Stimulated activated CD4-positive, alpha-beta T cell treated with anti-CD3 and anti-CD28 coated beads, Interleukin-4, amount 100 ng/mL, for 48 hours (primary cell): ENCODE data around the gene PPP1R13B.
"Not testable (repeated sequence)": the region's sequence is repeated elsewhere in the genome, so short reads cannot be mapped to it uniquely, and the experiment has no call there.

Experiments used
- DNase-seq, 2 donors: peaks; one replicate each; pipeline ENCODE4 v3.0.0-alpha.2; 2020; ENCODE audit warnings: low read depth in 2 of 2

PPP1R13B gene

DNA sequence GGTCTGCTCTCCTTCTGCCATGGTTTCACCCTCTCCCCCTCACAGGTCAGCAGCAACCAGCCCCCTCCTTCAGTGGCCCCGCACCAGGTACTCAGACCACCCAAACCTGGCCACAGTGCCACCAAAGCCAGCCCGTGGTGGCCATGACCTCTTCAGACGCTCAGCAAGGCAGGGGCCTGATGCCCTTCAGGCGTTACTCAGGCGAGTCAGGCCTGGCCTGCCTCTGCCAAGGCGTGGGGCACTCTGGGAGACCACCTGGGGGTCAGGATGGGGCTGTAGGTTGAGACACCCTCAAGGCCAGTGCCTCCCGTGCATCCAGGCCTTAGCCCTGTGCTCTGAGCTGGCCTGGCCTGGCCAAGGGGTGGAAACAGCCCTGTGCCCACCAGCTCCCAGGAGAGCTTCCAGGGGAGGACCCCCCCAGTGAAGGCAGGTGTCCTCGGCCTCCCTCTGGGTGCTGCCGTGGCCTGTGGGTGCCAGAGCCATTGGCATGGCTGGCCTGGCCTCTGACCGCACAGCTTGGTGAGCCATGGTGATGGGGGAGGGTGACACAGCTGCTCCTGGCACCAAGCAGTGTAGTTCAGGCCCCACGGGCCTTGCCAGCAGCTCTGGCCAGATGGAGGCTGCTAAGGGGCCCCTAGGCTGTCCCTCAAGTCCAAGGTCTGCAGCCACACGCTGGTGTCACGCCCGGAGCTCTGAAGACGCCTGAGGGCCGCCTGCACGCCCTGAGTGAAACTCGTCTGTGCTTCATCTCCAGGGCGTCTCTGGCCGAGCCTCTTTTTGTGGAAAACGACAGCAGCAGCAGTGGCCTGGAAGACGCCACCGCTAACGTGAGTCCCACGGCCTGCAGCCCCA lies 147.2 kb downstream of the PPP1R13B start:
- no peak for DNase-seq

DNA sequence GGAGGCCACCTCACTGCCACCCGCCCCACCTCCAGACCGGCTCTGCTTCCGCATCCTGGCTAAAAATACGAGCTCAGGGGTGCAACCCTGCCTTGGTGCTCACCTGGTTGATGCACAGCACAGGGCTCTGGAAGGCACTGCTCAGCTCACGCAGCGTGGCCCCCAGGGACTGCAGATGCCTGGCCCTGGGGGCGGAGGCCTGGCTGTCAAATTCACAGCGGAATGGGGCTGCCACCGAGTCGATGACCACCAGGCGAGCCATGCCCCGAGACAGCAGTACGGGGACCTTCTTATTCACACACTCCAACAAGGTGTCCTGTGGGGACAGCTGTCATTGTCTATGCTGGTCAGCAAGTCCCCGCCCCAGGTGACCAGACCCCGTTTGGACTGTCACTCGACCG lies 148.1 kb downstream of the PPP1R13B start:
- no peak for DNase-seq

DNA sequence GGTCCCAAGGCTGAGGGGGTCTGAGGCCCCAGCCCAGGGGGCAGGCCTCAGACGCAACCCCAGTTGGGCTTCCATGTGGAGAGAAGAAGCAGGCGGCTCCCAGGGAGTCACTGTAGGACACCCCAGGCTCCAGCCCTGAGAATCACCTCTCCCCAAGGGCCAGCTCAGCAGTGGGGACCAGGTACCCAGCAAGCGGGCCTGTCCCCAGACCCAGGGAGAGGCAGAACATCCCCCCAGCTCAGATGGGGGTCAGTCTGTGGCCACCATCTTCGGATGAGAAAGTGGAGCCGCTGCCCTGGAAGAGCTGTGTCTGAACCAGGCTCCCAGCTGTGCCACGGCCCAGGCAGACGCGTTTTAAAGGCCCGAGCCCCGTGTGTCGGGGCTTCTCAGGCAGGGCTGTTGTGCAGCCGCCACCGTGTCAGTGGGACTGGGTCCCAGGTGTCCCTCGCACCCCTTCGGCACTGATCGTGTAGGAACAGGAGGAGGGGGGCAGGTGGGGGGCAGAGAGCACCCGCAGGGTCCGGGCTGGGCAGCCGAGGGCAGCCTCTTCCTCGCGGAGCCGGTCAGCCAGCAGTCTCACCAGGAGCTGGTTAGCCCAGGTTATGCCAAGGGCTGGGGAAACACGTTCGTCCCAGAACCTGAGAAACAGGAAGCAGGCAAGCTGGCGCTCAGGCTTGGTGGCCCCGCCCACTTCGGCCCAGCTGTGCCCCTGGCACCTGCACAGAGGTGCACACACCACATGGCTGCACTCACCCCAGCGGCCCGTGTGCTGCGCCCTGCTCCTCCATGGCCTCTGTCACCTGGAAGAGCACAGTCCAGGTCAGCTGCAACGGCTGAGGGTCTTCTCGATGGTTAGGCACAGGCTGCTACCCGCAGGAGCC lies 148.8 kb downstream of the PPP1R13B start:
- DNase-seq, result no peak

DNA sequence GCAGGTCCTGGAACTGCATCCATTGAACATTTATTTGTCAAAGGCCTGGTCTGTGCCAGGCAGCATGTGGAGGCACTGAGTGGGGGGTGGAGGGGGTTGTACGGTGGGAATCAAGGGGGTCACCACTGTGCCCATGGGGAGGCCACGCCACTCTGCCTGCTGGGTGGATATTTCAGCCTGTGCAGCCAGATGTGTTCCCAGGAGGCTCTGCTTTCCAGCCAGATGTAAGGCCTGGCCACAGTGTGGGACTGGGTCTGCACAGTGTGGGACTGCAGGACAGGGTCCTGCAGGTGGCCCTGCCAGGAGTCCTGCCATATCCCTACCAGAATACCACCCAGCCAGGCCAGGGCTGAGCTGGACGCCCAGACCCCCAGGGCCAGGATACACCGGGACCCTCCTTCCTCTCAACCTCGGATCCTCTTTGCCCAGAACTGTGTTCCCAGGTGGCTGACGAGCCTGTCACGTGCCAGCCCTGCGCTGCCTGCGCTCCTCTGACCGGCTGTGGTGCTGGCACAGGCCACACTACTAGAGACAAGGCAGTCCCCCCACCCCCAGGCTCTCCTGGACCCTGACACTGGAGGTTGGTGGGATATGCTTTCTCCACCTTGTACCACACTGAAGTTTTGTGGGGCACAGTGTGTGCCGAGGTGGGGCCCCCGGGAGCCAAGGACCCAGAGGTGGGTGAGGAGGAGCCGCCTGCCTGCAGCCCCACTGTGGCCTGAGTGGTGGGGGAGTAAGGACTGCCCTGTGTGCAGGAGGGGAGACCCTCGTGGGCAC lies 149.6 kb downstream of the PPP1R13B start:
- no peak for DNase-seq

DNA sequence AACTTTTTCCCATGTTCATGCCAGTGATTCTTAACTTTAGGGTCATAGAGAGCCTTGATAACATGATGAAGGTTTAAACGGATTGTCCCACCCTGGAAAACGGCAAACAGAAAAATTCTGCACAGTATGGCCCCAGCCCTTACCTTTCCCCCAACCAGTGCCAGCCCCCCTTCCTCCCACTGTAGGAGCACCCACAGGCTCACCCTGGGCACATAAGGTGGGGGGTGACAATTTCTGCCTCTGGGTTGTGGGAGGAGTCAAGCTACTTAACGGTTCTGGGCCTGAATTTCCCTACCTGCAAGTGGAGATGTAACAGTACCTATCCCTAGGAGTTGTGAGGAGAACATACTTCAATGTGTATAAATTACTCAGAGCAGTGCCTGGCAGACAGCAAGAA lies 150.2 kb downstream of the PPP1R13B start:
- DNase-seq, result no peak

DNA sequence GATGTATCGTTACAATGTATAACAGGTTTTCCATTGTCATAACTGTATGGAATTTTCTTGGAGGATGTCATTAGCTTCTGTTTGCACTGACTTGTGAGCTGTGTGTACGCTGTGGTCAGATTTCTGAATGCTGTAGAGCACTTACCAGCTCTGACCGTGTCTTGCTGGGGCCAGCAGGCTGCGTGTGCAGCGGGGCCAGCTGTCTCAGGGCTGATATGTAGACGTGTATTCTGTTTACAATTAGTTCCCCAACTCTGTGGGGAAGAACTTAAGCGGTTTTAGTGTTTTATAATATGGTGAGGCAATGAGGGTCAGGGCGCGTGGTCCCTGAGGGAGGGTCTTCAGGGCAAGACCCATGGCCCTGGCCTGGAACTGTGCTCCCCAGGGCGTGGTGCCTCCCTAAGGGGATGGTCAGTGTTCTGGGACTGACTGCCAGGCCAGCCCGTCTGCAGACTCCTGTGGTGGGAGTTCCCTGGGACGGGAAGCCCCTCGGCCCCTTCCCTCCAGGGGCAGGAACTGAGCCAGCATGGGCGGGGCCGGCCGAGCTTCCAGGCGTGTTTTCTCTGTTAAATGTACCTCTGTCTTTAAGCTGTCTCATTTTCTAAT lies 150.8 kb downstream of the PPP1R13B start:
- no peak for DNase-seq

DNA sequence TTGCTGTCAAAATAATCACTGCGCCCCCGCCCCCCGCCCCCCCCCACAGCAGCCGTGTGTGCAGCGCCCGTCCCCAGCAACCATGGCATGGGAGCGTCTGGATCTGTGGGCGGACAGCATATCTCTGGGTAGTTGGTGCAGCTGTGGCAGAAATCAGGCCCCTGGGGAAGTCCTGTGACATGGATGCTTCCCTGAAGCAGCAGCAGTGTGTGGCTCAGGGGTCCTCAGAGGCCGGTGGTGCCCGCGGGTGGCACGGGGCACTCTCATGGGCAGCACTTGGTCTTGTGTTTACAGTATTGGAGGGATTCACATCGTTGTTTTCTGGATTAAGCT lies 151.3 kb downstream of the PPP1R13B start:
- no peak for DNase-seq

DNA sequence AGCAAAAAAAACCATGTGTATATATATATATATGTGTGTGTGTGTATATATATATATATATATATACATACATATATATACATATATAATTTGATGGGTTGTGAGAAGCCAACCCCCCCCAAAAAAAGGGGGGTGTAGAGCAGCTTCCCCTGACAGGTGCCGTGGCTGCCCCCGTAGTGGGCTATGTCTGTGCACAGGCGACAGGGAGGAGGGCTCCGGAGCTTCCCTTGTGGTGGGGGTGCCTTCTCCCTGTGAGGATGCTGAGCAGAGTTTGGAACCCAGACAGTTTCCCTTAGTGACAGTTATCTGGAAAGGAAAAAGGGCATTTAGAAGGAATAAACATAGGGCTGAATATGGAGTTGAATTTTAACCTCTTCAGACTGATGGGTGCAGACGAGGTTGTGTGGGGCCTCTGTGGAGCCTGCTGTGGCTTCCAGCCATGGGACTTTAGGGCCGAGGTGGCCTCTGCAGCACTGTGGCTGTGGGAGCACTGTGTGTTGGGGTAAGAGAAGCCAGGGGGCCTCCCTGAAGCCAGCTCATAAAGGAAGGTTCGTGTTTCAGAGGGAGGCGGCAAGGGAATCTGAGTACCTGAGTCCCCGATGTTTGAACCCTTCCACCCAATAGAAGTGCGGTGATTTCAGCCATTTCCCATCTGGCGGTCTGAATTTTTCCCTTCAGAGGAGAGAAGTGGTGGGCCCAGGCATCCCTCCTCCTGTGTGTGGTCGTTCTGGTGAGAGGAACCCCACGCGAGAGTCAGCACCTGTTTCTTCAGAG lies 151.9 kb downstream of the PPP1R13B start:
- no peak for DNase-seq

DNA sequence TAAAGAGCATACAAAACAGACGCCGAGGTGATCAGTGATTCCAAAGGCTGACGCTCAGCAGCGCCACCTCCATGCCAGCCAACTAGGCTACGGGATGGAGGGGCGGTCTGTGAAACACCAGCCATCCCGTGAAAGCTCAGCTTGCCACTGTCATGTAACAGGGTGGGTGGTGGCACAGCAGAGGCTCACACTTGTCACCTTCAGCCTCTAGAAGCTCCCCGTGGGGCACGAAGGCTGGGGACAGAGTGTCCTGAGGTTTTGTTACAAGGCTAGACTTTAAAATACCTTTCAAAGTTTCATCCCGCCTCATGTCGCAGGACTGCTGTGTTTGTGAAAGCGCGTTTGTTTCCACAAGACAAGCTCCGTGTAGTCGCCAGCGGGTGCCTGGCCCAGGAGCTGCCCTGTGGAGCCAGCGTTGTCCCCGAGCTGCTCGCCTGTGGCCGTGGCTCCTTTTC lies 152.8 kb downstream of the PPP1R13B start:
- no peak for DNase-seq

DNA sequence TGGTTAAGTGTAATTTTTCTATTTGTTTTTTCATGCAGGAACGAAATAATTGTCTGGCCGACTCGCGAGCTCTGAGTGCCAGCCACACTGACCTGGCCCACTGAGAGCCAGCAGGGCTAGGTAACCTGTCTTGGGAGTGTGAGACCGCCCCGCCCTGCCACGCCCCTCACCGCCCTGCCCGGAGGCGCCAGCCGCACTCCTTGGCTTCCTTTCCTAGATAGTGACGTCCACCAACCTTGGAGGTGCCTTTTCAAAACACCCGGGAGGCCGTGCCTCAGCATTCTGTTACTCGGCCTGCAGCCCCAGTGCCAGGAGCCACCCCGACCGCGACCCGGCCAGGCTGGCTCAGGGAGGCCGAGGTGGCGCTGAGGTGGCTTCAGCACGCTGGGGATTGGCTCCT lies 153.9 kb downstream of the PPP1R13B start:
- DNase-seq, result no peak

DNA sequence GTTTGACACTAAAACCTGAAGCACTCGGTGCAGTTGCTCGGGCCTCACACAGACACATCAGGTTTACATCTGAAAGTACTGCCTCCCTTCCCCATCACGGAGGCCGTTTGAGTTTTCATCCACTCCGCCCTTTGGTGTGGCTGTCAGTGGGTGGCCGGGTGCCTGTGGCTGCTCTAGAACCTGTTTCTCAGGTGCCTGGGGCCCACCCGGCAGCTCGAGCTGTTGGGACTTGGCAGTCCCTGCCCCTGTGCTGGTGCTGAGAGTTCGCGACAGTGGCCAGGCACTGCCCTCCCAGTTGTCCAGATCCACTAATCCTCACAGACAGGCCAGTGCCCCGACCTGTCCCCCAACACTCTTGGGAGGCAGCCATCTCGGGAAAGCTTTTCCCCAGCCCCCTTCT lies 154.5 kb downstream of the PPP1R13B start:
- no peak for DNase-seq

DNA sequence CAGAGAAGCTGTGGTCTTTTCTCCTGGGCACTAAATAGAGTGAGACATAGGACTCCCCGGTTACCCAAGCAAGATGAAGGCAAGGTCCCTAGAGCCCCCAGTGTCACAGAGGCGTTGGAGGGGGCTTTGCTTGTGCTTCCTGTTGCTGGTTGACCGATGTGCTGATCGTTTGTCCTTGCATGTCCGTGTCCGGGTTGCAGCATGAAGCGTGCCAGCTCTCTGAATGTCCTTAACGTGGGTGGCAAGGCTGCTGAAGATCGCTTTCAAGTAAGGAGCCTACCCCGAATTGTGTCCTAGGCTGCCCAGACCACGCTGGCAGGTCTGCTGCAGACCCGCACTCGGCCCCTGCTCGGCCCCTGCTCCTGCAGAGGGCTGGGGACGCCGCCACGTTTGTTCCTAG lies 155.2 kb downstream of the PPP1R13B start:
- no peak for DNase-seq

DNA sequence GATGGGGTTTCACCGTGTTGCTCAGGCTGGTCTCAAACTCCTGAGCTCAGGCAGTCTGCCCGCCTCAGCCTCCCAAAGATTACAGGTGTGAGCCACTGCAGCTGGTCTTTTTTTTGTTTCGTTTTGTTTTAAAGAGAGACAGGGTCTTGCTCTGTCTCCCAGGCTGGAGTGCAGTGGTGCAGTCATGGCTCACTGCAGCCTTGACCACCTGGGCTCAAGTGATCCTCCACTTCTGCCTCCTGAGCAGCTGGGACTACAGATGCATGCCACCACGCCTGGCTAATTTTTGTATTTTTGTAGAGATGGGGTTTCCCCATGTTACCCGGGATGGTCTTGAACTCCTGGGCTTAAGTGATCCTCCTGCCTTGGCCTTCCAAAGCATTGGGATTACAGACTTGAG lies 155.7 kb downstream of the PPP1R13B start:
- DNase-seq, result not testable (repeated sequence)

DNA sequence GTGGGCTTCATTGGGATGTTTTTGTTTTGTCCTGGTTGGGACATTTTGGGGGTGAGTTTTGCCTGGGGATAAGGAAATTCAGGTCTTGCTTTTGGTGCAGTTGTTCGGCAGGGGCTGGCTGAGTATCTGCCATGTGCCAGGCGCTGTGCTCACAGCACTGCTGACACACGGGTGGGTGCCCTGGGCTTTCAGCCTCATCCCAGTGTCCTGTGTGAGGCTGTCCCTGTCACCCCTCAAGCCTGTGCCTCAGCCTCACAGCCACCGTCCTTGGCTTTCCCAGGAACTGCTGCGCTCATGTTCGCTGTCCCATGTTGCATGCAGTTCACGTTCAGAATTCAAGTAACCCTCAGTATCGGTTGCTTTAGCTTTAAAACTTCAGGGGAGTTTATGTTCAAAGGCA lies 157.0 kb downstream of the PPP1R13B start:
- DNase-seq, result no peak

DNA sequence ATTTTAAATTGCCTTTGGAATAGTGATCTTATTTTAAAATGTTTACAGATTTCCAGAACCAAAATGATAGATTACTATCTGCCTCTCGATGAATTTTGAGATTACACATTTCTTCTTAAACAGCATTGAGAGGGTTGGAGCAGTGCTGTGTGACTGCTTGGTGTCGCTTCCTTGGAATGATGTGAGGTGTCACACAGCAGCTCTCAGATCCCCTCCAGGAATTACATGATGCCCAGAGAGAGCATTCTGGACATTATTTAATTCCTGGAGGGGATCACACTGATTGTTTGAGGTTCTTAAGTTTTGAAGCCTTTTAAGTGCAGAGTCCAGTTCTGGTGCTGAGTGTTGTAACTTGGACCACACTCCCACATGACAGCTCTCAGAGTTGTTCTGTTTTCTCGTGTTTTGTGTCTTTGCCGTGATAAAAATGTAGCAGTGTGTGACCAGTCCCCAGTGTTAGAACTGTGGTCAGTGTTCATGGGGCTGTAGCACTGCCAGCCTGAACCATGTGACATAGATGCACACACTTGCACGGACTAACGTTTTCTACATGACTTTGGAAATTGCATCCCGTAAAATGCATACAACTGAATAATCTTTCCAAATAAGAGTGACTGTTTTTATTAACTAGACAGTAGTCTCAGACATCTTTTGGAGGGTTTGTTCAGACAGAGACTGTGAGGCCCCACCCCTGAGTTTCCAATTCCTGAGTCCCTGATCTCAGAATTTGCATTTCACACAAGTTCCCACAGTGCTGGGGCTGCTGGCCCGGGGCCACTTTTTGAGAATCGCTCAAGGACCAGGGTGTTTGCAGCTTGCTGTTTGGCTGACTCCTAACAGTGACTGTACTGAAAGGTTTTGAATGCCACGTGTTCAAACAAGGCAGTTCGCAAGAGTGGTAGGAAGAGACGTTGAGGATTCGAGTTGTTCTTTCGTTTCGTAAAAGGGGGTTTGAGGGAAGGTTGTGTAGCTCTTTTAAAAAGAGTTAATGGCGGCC lies 158.2 kb downstream of the PPP1R13B start:
- DNase-seq, result no peak

DNA sequence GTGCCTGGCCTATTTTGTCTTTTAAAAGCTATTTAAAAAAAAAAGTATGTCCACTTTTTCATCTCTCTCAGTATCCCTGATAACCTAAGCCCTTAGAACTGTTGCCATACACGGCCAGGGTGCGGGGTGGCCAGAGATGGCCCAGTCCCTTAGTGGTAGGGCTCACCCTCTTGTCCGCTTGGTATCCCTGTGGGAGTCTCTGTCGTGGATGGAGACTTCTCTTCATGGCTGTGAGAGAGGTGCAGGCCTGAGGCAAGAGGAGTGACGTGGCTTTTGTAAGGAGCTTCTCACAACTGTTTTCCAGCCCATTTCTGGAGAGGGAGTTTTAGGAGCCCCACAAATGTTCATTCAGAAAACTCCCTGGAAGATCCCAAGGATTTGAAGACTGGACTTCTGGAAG lies 158.9 kb downstream of the PPP1R13B start:
- DNase-seq, result no peak

DNA sequence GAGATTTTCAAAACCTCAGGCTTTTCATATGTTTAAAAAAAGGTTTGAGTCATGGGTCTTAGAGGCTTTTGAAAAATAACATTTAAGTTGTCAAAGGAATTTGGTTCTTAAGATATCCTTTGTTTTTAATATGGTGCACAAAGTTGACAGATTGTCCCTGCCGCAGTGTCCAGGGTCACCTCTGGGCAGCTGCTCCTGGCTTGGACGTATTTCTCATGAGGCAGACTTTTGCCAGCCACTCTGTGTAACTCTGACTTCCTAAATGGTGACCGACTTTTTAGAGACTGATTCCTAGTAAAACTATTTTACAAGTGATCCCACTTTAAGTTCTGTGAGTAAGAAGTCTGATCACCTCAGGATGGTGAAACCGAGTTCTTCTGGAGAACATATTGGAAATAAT lies 159.7 kb downstream of the PPP1R13B start:
- no peak for DNase-seq

DNA sequence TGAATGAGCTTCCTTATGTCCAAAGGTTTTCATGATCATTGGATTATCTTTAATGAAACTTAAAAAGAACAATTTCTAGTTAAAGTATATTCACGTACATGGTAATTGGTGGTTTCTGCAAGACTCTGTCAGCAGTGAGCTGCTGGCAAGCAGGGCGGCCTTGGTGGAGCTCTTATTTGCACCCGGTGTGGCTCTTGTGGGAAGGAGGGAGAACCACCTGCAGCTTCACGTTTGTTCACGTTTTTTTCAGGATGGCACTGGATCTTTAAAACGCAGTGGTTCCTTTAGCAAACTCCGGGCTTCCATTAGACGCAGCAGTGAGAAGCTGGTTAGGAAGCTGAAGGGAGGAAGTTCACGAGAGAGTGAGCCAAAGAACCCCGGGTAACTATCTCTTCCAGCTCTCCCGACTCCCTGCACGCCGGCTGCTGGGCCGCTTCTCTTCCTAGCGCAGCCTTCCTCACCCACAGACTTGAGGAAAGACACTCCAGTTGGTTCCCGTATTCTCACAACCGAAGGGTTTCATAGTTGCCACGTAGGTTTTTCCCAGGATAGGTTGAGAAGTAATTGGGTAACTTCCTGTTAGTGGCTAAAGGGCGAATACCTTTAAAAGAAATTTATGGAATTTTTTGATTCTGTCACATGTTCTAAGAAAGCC lies 160.4 kb downstream of the PPP1R13B start:
- no peak for DNase-seq
